Astrocyte of the spinal cord (primary cell): ENCODE data around the gene RAMP1.

Experiments
- DNase-seq: peaks from one replicate; pipeline ENCODE4 v3.0.0; 2011; ENCODE audit warnings: low read depth, low spot score
- H3K4me3 ChIP-seq: 2 replicates; pipeline ENCODE4 v1.5.1; 2011; ENCODE audit warnings: low read depth, mild to moderate bottlenecking, low read length, moderate library complexity
- CTCF ChIP-seq: IDR thresholded peaks from 2 replicates; pipeline ENCODE4 v1.5.1; 2012; ENCODE audit warnings: low read depth, mild to moderate bottlenecking, low read length, inconsistent platforms
- in situ Hi-C: cut with HindIII; loops from 2 replicates; pipeline ENCODE4 v1.10.0; 2017; ENCODE audit warnings: low sequenced_read_pairs

Gene RAMP1

GRCh38 chr2:237909075-237909695 lies 49.8 kb downstream of the RAMP1 start:
- in situ Hi-C loops = no loop called here
- DNase-seq = no peak
- TF ChIP-seq CTCF = no peak
- H3K4me3 ChIP-seq = no peak overlapping the region

- in situ Hi-C loops = no loop called here
- no peak overlapping the region for H3K4me3 ChIP-seq
- DNase-seq = no peak
- no peak for TF ChIP-seq CTCF
These were observed 50.5 kb downstream of the RAMP1 start for GRCh38 chr2:237909801-237910475.

- DNase-seq = no peak
- in situ Hi-C loops = no loop called here
- TF ChIP-seq CTCF = no peak
- no peak overlapping the region for H3K4me3 ChIP-seq
These were observed 51.3 kb downstream of the RAMP1 start for GRCh38 chr2:237910576-237911362.

- H3K4me3 ChIP-seq = no peak overlapping the region
- in situ Hi-C loops = no loop called here
- no peak for TF ChIP-seq CTCF
- no peak for DNase-seq
These were observed 52.1 kb downstream of the RAMP1 start for GRCh38 chr2:237911363-237912017.

GRCh38 chr2:237912271-237913192 lies 53.1 kb downstream of the RAMP1 start:
- no peak overlapping the region for H3K4me3 ChIP-seq
- TF ChIP-seq CTCF = no peak
- in situ Hi-C loops = no loop called here
- no peak for DNase-seq
